Activated CD4-positive, CD25-positive, alpha-beta regulatory T cell treated with anti-CD3 and anti-CD28 coated beads, Interleukin-2, amount 50 U/mL, for 72 hours (primary cell): ENCODE data around the gene SRMS.
"Not testable (repeated sequence)": the region's sequence is repeated elsewhere in the genome, so short reads cannot be mapped to it uniquely, and the experiment has no call there.

Source experiments
- DNase-seq: peaks from one replicate; pipeline ENCODE4 v3.0.0; 2021

The SRMS gene

GRCh38 chr20:63578224-63579016, 30.9 kb upstream of the SRMS start:
- DNase-seq = no peak

DNA sequence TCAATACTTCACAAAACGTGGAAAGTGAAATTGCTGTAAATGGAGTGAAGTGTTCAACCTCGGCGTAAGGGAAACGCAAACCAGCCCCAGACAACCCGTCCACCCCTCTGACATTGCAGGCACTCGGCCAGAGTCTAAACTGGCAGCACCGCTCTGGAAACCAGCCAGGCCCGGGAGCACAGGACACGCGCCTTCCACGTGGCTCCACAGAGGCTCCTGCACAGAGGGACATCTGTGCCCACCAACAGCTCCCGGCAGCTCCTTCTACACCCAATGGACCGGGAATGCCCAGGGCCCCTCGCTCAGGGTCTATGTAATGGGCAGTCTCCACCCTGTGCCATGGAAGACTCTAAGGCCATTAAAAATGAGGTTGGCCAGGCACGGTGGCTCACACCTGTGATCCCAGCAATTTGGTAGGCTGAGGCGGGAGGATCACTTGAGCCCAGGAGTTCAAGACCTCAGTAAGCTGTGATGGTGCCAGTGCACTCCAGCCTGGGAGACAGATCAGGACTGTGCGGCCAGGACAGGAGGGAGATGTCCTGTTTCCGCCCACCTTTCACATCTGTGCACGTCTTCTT, 29.9 kb upstream of the SRMS start:
- DNase-seq = no peak

GRCh38 chr20:63576311-63576710, 28.8 kb upstream of the SRMS start:
- DNase-seq = no peak

DNA sequence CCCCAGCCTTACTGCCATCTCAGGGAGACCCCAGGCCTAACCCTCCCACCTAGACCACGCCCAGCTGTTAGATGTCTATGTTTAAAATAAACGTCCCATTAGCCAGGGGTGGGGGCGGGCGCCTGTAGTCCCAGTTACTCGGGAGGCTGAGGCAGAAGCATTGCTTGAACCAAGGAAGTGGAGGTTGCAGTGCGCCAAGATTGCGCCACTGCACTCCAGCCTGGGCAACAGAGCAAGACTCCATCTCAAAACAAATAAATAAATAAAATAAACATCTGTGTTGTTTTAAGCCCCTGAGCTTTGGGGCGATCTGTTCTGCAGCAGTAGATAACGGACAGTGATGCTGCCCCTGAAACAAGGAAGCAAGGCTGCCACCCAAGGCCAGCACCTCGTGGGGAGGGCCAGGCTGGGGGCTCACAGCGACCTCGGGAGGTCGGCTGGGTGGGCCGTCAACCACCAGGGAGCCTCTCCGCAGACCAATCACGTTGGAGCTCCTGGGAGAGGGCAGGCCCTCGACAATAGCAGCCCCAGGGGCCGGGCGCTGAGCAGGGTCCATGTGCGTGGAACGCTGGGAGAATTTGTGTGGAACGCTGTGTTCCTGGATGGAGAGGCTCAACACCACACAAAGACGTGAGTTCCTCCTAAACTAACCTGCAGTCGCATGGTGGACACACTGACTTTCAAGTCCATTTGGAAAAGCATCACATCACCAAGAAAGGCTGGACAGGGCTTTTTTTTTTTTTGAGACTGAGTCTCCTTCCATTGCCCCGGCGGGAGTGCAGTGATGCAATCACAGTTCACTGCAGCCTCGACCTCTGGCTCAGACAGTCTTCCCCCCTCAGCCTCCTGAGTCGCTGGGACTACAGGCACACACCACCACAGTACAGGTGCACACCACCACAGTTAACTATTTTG, 27.5 kb upstream of the SRMS start:
- no peak for DNase-seq

DNA sequence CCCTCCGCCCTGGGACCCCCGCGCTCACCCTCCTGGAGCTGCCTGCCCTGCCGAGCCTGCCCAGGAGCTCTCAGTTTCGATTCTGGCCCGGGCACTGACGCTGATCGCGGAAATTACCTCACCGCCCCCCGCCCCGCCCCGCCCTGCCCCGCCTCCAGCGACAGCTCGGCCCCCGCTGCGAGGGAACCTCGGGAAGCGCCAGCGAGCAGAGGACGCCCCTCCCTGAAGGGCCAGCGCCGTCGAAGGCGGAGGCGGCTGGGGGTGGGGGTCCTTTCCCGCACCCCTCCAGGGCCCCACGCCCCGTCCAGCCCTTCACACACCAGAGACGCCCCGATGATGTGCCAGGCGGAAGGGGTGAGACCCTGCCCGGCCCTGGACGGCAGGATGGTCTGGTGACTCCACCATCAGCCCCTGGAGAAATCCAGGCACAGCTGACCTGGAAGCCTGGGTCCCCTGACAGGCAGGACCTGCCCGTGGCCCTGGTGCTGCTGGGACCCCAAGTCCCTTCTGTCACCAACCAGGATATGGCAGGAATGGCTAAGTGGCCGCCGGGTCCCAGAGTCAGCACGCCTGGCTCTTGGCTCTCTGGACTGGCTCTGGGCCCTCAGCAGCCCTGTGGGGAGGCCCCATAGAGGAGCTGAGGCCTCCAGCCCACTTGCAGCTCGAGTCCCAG, 26.7 kb upstream of the SRMS start, which contains the start of gene HELZ2:
Gene HELZ2 (minus strand): TSS at position 84 of the 673 bp plus-strand sequence. CDS start 1,854 bp downstream, outside the sequence.
- DNase-seq = peak; percentile 63

DNA sequence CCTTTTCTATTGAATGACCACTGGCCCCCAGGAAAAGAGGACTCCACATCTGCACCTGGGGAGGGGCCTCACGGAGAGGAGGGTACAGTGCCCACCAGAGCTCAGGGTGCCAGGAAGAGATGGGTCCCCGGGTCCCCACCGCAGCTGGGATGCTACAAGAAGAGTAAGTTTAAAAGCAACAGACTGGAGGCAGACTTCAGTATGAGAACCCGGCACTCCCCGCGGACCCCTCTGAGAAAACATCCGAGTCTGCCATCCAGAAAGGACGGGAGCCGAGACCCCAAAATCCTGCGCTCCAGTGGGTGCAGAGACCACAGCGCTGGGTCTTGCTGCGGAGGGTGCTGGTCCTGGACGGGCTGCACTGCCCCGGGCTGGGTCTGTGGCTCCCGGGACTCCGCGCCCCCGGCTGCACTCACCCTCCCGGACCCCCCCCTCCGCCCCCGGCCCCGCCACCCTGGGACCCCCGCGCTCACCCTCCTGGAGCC, 26.1 kb upstream of the SRMS start:
- no peak for DNase-seq

DNA sequence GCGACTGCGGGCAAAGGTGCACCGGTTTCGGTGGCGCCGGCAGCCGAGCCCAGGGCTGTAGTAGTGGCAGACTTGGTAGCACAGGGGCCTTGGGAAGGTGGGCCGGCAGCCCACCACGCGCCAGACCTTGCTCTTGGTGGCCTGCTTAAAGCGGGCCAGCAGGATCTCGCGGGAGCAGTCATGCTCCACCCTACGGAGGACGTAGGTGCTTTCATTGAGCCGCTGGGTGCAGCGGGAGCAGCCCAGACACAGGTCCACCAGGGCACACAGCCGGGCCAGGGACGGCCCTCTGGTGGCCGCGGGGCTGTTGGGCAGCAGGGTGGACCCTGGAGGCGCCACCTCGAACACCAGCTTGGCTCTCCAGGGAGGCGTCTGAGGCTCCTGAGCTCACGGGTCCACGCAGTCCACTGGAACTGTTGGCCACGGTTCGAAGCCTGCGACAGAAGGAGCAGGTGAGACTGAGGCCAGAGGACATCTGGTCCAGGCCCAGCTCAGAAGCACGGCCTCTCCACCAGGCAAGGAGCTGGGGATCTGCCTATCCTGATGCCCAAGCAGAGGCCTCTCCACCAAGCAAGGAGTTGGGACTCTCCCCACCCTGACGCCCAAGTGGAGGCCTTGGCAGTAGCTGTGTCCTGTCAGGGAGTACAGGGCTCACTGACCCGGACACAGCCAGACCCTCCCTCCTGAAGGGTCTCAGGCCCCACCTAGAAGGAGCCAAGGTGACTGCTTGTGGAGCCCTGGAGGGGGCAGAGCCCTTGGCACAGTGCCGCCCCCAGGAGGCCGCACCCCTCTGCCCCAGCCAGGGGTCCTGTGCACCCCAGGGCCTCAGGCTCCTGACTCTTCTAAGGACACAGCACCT, 25.5 kb upstream of the SRMS start:
- no peak for DNase-seq

- no peak for DNase-seq
Observed at GRCh38 chr20:63572071-63572787, 24.7 kb upstream of the SRMS start.

DNA sequence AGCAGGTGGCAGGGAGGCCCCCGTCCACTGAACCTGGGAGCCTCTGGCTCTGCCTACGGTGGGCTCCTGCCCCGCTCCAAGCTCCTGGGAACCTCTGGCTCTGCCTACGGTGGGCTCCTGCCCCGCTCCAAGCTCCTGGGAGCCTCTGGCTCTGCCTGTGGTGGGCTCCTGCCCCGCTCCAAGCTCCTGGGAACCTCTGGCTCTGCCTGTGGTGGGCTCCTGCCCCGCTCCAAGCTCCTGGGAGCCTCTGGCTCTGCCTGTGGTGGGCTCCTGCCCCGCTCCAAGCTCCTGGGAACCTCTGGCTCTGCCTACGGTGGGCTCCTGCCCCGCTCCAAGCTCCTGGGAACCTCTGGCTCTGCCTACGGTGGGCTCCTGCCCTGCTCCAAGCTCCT, 23.5 kb upstream of the SRMS start:
- not testable (repeated sequence) for DNase-seq

DNA sequence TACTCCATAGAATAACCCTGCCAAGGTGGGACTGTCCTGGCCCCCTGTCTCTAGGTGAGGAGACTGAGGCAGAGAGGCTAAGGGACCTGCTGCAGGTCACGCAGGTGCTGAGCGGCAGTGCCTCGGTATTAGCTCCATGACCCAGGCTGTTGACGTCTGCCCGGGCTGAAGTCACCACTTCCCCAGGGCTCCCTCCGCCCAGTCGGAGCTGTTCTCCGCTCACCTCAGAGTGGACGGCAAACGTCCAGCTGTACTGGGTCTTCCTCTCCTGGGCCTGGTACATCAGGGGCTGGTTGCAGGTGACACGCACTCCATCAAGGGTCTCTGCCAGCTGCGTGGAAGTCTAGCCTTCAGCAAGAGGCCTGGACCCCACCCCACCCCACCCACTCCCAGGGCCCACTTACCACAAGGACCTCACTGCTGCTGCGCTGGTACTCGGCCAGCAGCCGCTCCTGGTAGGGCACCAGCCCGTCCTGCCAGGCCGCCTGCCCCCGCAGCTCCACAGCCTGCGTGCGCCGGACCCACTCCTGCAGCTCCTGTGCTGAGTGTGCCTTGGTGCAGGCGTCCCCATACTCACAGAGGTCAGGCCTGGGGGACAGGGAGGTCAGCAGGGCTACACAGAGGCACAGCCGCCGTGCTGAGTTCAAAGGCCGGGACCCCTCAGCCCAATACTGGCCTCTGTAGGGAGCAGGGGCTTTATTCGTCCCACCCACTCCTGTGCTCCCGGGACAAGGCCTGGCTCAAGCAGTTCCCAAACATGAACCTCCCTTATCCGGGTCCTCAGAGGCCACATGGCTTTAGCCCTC, 22.9 kb upstream of the SRMS start:
- no peak for DNase-seq

GRCh38 chr20:63568986-63569949, 21.7 kb upstream of the SRMS start:
- no peak for DNase-seq

DNA sequence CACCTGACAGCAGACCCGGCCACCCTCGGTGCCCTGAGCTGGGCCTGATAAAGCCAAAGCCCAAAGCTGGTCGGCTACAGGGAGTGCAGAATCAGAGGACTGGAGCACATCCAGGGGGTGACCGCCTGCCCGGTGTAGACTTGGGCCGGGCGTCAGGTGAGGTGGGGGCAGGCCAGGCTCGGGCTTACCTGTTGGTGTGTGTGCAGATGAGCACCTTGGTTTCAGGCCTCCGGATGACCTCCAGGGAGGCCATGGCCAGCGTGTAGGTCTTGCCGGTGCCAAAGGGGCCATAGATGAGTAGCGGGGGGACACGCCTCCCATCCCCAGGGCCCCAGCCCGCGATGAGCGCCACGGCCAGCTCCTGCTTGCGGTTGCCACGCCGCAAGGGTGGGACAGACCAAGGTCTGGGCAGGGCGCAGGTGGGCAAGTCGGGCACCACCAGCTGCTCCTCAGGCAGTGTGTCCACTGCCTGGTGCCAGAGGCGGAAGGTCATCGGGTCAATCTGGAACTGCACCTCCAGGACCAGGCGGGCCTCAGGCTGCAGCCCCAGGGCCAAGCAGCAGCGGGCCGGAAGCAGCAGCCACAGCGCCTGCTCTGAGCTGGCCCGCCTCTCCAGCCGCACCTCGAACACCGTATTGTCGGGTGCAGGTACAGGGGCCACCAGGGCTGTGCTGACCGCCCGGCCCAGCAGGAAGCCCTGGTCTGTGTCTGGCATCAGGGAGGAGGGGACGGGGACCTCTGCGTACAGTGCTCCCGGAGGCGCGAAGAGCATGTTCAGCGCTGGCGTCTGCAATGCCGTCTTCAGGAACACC, 20.8 kb upstream of the SRMS start:
- DNase-seq = no peak

DNA sequence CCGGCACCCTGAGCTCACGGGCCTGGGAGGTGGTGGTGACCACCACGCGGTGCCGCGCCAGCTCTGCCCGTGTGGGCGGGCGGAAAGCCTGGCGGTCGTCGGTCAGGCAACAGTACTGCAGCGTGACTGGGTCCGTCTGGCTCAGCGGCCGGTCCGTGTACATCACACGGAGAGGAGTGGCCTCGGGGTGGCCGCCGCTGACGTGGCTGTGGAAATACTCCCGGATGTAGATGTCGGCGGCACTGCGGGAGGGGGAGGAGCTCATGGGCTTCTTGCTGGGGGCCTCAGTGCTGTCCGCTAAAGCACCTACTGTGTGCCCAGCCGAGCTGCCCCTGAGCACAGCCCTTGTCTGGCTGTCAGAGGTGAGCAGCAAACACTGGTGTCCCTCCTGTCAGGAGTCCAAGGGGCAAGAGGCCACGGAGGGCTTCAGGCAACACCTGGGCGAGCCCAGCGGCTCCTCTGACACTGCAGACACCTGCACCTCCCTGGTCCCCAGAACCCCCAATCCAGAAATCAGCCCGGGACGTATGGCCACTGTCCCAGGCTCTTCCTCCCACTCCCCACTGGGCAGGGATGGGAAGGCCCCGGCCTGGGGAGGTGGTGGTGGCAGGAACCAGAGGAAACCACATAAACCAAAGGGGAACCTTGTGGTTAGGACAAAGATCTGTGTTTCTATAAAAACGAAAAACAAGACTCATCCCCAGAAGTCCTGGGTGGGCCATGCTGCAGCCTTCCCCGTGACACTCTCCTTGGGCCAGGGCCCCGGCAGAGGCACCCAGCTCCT, 20.0 kb upstream of the SRMS start:
- peak; percentile 66 for DNase-seq

GRCh38 chr20:63567136-63567385, 19.5 kb upstream of the SRMS start:
- DNase-seq = no peak

GRCh38 chr20:63566395-63567135, 19.0 kb upstream of the SRMS start:
- no peak for DNase-seq

DNA sequence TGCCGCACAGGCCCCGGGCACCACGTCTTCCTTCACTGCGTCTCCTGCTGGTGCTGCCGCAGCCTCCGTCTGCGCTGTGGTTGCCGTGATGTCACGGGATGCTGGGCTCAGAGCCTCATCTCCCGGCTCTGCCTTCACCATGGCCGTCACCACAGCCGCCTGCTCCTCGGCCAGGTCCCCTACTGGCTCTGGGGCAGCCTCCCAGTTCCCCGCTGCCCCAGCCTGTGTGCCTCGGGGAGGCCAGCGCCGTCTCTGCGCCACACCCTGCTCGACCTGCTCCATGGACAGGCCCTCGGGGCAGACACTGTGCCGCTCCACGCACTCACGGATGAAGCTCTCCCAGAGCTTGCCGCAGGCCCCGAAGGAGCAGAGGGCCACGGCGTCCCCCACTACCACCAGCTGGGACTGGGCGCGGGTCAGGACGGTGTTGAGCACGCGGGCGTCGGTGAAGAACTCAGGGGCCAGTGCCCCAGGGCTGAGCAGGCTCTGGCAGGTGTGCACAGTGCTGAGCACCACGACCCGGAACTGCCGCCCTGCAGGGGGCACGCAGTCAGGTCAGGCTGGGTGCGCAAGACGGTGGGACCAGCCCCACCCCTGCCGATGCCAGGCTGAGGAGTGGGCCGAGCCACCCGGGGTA, 18.3 kb upstream of the SRMS start:
- no peak for DNase-seq
